Adrenal gland (tissue), 5 donors: ENCODE data around the gene KRTAP5-5.
"Not testable (repeated sequence)": the region's sequence is repeated elsewhere in the genome, so short reads cannot be mapped to it uniquely, and the experiment has no call there.

Experiments used
- POLR2A ChIP-seq, 2 donors: fragments of 450-650 bp; IDR thresholded peaks; one replicate each; pipeline ENCODE4 v1.6.1; 2017; ENCODE audit warnings: antibody characterized with exemption in 2 of 2, mild to moderate bottlenecking in 2 of 2, moderate library complexity in 1 of 2
- TF ChIP-seq, protein P1 (sequence below), 6 experiments: fragments of 450-650 bp in 4 of 6; fragments of 200-600 bp in 2 of 6; sonication (generic) in 1 of 6; IDR thresholded peaks; 1 replicate in 5 of 6; 2 replicates in 1 of 6; pipeline versions ENCODE4 v1.5.1 to v1.8.0; 2016 to 2021; ENCODE audit warnings: antibody characterized with exemption in 6 of 6, mild to moderate bottlenecking in 2 of 6, moderate library complexity in 1 of 6
- donor health status: DM: no; HTN: no; CAD: no.

DNA sequence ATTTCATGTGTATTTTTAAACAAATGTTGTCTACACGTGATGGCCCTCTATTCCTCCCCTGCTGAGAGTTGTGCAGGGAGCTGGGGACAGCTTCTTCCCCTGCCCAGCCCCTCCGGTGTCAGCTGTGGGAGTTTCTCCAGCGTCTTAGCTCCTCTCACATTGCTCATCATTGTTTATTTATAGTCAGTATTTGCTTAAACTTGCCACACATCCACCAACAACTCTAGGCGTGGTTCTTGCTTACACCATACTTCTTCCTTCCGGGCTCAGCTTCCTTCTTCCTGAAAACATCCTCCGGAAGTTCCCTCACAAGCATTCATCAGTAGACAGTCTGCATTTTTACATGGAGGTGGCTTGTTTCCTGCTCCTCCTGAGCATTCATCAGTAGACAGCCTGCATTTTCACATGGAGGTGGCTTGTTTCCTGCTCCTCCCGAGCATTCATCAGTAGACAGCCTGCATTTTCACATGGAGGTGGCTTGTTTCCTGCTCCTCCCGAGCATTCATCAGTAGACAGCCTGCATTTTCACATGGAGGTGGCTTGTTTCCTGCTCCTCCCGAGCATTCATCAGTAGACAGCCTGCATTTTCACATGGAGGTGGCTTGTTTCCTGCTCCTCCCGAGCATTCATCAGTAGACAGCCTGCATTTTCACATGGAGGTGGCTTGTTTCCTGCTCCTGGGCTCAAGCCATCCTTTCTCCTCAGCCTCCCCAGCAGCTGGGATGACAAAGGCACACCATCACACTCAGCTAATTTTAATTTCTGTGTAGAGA lies 40.2 kb upstream of the KRTAP5-5 start:
- TF ChIP-seq, protein P1, sequence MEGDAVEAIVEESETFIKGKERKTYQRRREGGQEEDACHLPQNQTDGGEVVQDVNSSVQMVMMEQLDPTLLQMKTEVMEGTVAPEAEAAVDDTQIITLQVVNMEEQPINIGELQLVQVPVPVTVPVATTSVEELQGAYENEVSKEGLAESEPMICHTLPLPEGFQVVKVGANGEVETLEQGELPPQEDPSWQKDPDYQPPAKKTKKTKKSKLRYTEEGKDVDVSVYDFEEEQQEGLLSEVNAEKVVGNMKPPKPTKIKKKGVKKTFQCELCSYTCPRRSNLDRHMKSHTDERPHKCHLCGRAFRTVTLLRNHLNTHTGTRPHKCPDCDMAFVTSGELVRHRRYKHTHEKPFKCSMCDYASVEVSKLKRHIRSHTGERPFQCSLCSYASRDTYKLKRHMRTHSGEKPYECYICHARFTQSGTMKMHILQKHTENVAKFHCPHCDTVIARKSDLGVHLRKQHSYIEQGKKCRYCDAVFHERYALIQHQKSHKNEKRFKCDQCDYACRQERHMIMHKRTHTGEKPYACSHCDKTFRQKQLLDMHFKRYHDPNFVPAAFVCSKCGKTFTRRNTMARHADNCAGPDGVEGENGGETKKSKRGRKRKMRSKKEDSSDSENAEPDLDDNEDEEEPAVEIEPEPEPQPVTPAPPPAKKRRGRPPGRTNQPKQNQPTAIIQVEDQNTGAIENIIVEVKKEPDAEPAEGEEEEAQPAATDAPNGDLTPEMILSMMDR (IDR thresholded peaks at IDR 0.05), result not testable (repeated sequence)
- TF ChIP-seq POLR2A (IDR thresholded peaks at IDR 0.05), result not testable (repeated sequence)
